Kidney (tissue), 14 donors: ENCODE measurements around the gene CRADD. TPM values are rescaled to one million over a fixed set of nuclear protein-coding genes. Genes with fewer than 3 reads are reported as not detected.
A peak's percentile ranks its signal among the peaks of the same experiment; 100 is the strongest.

ENCODE experiments used
- DNase-seq, 5 donors: peaks; one replicate each; pipeline ENCODE4 v3.0.0-alpha.2; 2013 to 2020
- FAIRE-seq: peaks from 2 replicates; lab custom pipeline; 2012; peaks lifted over from hg19 to GRCh38; lab: Jason Lieb, UNC
- H3K27ac ChIP-seq, 2 donors: one replicate each; pipeline ENCODE4 v1.7.0; 2013; ENCODE audit warnings: low read depth in 2 of 2, low read length in 2 of 2, inconsistent platforms in 1 of 2
- H3K27me3 ChIP-seq: one replicate; pipeline ENCODE4 v1.7.1; 2013; ENCODE audit warnings: low read length, inconsistent platforms; ENCODE audit not compliant: control insufficient read depth, insufficient read depth
- H3K36me3 ChIP-seq, 3 donors: one replicate each; pipeline versions ENCODE4 v1.7.0 to v1.7.1; 2013; ENCODE audit warnings: low read length in 3 of 3, control low read depth in 1 of 3, inconsistent platforms in 1 of 3; ENCODE audit not compliant: insufficient read depth in 3 of 3, control insufficient read depth in 2 of 3
- H3K4me1 ChIP-seq, 3 donors: one replicate each; pipeline versions ENCODE4 v1.7.0 to v1.7.1; 2013; ENCODE audit warnings: low read length in 3 of 3, inconsistent platforms in 1 of 3, low read depth in 1 of 3; ENCODE audit not compliant: control insufficient read depth in 2 of 3, insufficient read depth in 2 of 3
- H3K4me3 ChIP-seq, 3 donors: one replicate each; pipeline versions ENCODE4 v1.7.0 to v1.8.1; 2013; ENCODE audit warnings: low read length in 3 of 3, control low read depth in 1 of 3, inconsistent platforms in 1 of 3
- H3K9ac ChIP-seq, 3 donors: one replicate each; pipeline versions ENCODE4 v1.7.0 to v1.7.1; 2013; ENCODE audit warnings: low read length in 3 of 3, control low read depth in 1 of 3, inconsistent platforms in 1 of 3
- H3K9me3 ChIP-seq, 3 donors: one replicate each; pipeline versions ENCODE4 v1.7.0 to v1.7.1; 2013; ENCODE audit warnings: low read length in 3 of 3, control low read depth in 1 of 3, inconsistent platforms in 1 of 3; ENCODE audit not compliant: control insufficient read depth in 2 of 3, insufficient read depth in 1 of 3
- intact Hi-C: fragments of 100-400 bp; cut with DNase I; formaldehyde crosslinking; loops from one replicate; pipeline ENCODE4 v1.11.1; 2022
- polyA plus RNA-seq: library from polyadenylated mRNA; stranded (reverse); fragments of 350-450 nt; fragmentation: Illumina TruSeq; extraction: RNeasy Lipid Tissue Mini Kit (QIAGEN cat#74804); gene quantifications from one replicate; pipeline ENCODE4 v1.2.3, GENCODE V29; 2014; ENCODE audit warnings: low read depth, low replicate concordance; ENCODE audit not compliant: insufficient read depth
- total RNA-seq: library from RNA; stranded (reverse); fragmentation: NEBNext Ultra II Directional; extraction: Animal tissue kit (Norgen Biotek cat#: 25700); gene quantifications from one replicate; pipeline ENCODE4 v1.2.1, GENCODE V29; 2021
- TF ChIP-seq, protein P1 (sequence below): IDR thresholded peaks from 3 replicates; pipeline ENCODE4 v1.5.1; 2012; ENCODE audit warnings: mild to moderate bottlenecking, moderate library complexity, borderline replicate concordance; ENCODE audit not compliant: insufficient read depth; ENCODE audit errors: extremely low read depth
- donor health status: control.
- donor health status: control.
- donor health status: control.
- donor health status: control.
- donor health status: control.
- donor health status: DM: yes; HTN: yes; CAD: no.
- donor health status: Normal renal cell carcinoma (clear cell type).

Gene CRADD
- total and polyA plus RNA-seq, 2 donors from 2014 or later: 19.1 to 28.8 TPM

DNA sequence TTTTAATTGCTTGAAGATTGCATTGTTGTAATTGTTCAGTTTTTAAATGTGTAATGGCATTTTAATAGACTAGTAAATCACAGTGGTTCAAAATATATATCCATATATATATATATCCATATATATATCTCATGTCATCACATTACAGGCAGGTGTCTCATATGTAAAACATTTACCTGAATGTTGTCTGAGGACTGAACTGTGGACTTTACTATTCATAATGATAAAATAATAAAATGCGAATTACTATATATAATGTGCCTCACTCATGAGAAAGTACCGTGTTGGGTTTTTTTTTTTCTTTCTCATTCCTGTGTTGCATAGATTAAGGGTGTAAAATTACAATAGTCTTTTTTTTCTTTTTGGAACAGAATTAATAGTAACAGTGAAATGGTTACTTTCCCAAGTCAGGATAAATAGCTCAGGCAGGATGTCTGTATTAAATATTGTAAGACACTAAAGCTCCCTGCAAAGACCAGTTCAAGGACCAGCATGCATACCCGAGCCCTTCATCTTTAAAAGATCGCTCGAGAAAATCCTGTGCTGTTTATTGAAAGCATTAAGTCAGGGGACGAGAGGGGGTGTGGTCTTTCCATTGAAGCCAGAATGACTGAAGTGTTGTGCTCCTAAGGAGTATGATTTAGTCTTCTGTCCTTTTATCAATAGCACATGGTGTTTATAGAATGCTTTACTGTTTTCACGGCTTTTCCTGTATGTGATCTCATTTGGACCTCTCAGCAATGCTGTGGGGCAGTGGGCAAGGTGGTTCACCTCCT, 173.5 kb downstream of the CRADD start:
- Histone ChIP-seq H3K9ac (no peak overlapping the region), H3K4me1 (peaks cover 0 to 6% (median 4%) of the 10 kb centered on the region in 3 donors), H3K9me3 (no peaks in the 10 kb centered on the region), H3K4me3 (no peak overlapping the region), H3K36me3 (no peaks in the 10 kb centered on the region), H3K27ac (no peak overlapping the region), H3K27me3 (no peaks in the 10 kb centered on the region)
- intact Hi-C loops: no loop called here
- TF ChIP-seq, protein P1, sequence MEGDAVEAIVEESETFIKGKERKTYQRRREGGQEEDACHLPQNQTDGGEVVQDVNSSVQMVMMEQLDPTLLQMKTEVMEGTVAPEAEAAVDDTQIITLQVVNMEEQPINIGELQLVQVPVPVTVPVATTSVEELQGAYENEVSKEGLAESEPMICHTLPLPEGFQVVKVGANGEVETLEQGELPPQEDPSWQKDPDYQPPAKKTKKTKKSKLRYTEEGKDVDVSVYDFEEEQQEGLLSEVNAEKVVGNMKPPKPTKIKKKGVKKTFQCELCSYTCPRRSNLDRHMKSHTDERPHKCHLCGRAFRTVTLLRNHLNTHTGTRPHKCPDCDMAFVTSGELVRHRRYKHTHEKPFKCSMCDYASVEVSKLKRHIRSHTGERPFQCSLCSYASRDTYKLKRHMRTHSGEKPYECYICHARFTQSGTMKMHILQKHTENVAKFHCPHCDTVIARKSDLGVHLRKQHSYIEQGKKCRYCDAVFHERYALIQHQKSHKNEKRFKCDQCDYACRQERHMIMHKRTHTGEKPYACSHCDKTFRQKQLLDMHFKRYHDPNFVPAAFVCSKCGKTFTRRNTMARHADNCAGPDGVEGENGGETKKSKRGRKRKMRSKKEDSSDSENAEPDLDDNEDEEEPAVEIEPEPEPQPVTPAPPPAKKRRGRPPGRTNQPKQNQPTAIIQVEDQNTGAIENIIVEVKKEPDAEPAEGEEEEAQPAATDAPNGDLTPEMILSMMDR: no peak
- DNase-seq (no peak), FAIRE-seq (no peak)

GRCh38 chr12:93851257-93851671, 174.1 kb downstream of the CRADD start:
- no peak for FAIRE-seq
- no peak overlapping the region for H3K4me3 ChIP-seq
- no peaks in the 10 kb centered on the region for H3K9me3 ChIP-seq
- peaks cover 0 to 6% (median 4%) of the 10 kb centered on the region in 3 donors for H3K4me1 ChIP-seq
- no peak overlapping the region for H3K9ac ChIP-seq
- H3K36me3 ChIP-seq: no peaks in the 10 kb centered on the region
- intact Hi-C loops: no loop called here
- DNase-seq: no peak
- TF ChIP-seq, protein P1: no peak
- no peaks in the 10 kb centered on the region for H3K27me3 ChIP-seq
- H3K27ac ChIP-seq: no peak overlapping the region

GRCh38 chr12:93852173-93852591, 175.0 kb downstream of the CRADD start:
- Histone ChIP-seq H3K9ac (no peak overlapping the region), H3K4me3 (no peak overlapping the region), H3K9me3 (no peaks in the 10 kb centered on the region), H3K4me1 (peaks cover 0 to 6% (median 4%) of the 10 kb centered on the region in 3 donors), H3K27ac (no peak overlapping the region), H3K27me3 (no peaks in the 10 kb centered on the region), H3K36me3 (no peaks in the 10 kb centered on the region)
- FAIRE-seq (no peak), DNase-seq (peak in 2 of 5 donors; percentile 57 to 69)
- TF ChIP-seq, protein P1: no peak
- intact Hi-C loops: no loop called here
